GM18951 (cell line): ENCODE data around the gene CD300LF.

Experiments used
- POLR2A ChIP-seq: IDR thresholded peaks from 4 replicates; pipeline ENCODE4 v1.6.1; 2011; ENCODE audit warnings: mild to moderate bottlenecking; ENCODE audit not compliant: insufficient read length, insufficient read depth; ENCODE audit errors: extremely low read depth
- in situ Hi-C: fragments of 300-500 bp; cut with MboI; formaldehyde crosslinking; loops from one replicate; pipeline ENCODE4 v1.12.0; 2022; ENCODE audit warnings: low sequenced_read_pairs, mixed read lengths, inconsistent platforms; ENCODE audit not compliant: unreplicated experiment

Gene CD300LF

DNA sequence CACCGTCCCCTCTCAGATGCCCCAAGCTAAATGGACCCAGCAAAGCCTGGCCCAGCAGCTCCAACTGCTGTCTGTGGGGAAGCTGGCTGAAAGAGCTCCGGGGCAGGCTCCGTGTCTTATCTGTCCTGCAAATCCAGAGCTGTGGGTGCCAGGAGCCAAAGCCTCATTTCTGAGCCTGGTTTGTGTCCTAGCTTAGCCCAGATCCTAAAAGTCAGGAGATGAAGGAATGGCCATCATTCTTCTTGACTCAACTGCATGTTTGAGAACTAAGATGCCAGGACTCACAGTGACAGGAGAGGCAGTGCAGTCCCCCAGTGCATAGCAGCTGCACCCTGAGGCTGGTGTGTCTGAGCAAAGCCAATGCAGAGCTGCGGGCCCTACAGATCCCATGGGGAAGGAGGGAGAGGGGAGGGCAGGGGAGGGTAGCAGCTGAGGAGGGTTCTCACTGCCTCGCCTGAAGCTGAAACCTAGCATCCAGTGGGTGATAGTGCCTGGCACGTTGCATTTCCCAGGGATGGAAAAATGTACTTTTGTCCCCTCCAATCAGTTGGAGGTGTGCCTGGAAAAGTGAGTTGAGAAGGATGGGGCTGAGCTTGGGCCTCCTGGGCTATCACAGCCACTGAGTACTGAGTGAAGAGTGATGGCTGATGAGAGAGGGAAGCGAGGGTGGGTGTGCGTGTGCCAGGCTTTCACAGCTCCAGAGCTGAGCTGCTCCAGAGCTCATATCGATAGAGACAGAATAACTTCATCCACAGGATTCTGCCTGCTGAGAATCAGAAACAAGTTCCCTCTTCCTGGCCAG, 64.7 kb downstream of the CD300LF start:
- in situ Hi-C loops, result no loop called here
- TF ChIP-seq POLR2A, result no peak

DNA sequence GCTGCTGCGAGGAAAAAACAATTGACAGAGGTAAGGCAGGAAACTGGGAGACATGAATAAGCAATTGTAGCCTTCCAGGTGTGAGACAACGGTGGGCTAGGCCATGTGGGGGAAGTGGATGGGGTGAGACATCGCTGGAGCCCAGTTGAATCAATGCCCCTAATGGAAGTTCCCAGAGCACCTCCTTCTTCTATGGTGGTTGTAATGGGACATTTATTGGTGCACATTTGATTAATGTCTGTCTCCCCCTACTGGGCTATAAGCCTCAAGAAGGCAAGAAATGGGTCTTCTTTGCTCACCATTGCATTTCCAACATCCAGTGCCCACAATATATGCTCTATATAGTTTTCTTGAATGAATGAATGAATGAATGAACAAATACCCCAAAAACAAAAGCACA, 66.5 kb downstream of the CD300LF start:
- in situ Hi-C loops, result no loop called here
- no peak for TF ChIP-seq POLR2A

DNA sequence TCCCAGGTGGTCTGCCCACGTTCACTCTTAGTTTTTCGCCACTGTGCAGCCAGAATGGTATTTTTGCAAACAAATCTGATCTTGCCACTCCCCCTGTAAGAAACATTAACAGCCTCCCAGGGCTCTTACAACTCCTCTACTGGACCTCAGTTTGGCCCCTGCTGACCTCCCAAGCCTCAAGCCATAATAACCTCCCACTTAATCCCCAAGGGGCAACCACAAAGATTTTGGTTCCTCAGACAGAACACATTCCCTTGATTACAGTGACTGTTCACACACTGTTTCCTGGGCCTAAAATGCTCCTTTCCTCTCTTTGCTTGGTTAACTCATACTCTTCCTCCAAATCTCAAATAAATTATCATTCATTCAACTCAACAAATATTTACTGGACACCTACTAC, 67.7 kb downstream of the CD300LF start:
- in situ Hi-C loops, result no loop called here

DNA sequence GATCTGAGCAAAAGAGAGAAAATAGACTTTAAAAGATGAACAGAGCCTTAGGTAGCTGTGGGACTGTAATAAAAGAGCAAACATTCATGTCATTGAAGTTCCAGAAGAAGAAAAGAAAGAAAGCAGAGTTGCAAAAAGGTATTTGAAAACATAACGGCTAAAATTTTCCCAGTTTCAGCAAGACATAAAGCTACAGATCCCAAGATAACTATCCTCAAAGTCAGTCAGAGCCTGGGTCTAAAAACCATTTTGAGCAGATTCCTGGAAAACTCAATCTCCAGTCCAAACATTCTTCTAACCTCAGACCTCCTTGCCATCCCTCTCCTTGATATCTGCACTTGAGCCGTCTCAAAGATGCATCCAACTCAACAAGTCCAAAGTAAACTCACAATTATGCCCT, 68.3 kb downstream of the CD300LF start:
- no peak for TF ChIP-seq POLR2A
- in situ Hi-C loops, result no loop called here

More for the DNA sequence above, 67.7 kb downstream of the CD300LF start:
- no peak for TF ChIP-seq POLR2A
